ACHN (cell line): ENCODE results near the gene NBPF6.
"Not testable (repeated sequence)": the region's sequence is repeated elsewhere in the genome, so short reads cannot be mapped to it uniquely, and the experiment has no call there.

Source experiments
- DNase-seq: peaks from one replicate; pipeline ENCODE4 v3.0.0-alpha.2; 2015
- in situ Hi-C: cut with HindIII; loops from 2 replicates; pipeline ENCODE4 v1.10.0; 2017; ENCODE audit warnings: low sequenced_read_pairs, low pct_ligation_motif_present, low pct_unique_long_range_greater_than_20kb

NBPF6 gene

DNA sequence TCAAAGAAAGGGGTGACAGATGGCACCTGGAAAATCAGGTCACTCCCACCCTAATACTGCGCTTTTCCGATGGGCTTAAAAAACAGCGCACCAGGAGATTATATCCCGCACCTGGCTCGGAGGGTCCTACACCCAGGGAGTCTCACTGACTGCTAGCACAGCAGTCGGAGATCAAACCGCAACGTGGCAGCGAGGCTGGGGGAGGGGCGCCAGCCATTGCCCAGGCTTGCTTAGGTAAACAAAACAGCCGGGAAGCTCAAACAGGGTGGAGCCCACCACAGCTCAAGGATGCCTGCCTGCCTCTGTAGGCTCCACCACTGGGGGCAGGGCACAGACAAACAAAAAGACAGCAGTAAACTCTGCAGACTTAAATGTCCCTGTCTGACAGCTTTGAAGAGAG is 36.6 kb downstream of the NBPF6 start:
- DNase-seq, in situ Hi-C loops: not testable (repeated sequence)

DNA sequence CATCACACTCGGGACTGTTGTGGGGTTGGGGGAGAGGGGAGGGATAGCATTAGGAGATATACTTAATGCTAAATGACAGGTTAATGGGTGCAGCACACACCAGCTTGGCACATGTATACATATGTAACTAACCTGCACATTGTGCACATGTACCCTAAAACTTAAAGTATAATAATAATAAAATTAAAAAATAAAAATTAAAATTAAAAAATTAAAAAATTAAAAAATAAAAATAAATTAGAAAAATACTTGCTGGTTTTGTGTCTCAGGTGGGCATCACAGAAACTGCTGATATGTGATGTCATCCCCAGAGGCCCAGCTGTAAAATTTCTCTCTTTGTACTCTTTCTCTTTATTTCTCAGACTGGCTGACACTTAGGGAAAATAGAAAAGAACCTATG is 44.9 kb downstream of the NBPF6 start:
- in situ Hi-C loops, DNase-seq: not testable (repeated sequence)

DNA sequence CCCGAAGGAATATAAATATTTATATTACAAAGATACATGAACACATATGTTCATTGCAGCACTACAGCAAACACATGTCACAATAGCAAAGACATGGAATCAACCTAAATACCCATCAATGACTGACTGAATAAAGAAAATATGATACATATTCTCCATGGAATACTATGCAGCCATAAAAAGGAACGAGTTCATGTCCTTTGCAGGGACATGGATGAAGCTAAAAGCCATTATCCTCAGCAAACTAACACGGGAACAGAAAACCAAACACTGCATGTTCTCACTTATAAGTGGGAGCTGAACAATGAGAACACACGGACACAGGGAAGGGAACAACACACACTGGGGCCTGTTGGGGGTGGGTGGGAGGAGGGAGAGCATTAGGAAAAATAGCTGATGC is 46.7 kb downstream of the NBPF6 start:
- DNase-seq, in situ Hi-C loops: not testable (repeated sequence)

DNA sequence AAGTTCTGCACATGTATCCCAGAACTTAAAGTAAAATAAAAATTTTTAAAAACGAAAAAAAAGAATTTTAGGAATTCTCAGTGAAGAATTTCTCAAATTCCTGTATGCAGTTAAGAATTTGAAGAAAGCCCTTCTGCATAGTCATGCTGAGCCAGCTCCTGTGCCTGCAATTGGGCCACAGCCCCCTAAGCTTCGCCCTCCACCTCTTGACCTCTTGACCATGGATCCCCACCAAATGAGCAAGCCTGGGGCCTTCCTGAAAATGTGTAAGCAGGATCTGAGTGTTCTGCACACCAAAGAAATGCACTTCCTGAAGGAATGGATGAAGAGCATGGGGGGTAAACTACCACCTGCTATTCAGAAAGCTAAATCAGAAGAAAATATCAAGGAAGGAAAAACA is 52.0 kb downstream of the NBPF6 start:
- in situ Hi-C loops, result no loop called here
- DNase-seq, result no peak

DNA sequence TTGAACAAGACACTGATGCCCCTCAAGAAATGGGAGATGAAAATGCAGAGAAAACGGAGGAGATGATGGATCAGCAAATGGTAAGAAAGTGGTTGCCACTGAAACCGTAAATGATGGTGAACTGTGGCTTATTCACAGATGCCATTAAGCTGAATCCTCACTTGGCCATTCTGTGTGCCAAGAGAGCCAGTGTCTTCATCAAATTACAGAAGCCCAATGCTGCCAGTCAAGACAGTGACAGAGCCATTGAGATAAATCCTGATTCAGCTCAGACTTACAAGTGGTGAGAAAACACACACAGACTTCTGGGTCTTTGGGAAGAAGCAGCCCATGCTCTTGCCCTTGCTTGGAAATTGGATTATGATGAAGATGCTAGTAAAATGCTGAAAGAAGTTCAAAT is 52.5 kb downstream of the NBPF6 start:
- peak; percentile 49 for DNase-seq
- in situ Hi-C loops, result no loop called here

DNA sequence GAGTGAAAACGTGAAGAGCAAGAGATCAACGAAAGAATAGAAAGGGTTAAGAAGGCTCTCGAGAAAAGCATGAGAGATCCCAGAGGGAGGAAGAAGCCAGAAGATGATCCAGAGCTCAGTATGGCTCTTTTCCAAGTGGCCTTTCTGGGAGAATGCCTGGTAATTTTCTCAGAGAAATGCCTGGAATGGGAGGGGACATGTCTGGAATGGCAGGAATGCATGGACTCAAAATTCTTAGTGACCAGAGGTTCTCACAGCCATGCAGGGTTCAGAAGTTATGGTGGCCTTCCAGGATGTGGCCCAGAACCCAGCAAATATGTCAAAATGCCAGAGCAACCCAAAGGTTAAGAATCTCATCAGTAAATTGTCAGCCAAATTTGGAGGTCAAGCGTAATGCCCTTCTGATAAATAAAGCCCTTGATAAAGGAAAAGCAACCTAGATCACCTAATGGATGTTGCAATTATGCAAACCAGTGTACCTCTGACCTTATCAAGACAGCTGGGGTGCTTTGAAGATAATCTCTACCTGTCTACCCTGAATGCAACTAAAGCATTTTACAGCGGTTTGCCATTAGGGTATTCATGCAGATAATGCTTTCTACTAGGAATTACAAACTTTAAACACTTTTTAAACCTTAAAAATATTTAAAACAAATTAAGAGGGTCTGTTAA is 53.1 kb downstream of the NBPF6 start:
- peak; percentile 88 for DNase-seq
- in situ Hi-C loops, result no loop called here

DNA sequence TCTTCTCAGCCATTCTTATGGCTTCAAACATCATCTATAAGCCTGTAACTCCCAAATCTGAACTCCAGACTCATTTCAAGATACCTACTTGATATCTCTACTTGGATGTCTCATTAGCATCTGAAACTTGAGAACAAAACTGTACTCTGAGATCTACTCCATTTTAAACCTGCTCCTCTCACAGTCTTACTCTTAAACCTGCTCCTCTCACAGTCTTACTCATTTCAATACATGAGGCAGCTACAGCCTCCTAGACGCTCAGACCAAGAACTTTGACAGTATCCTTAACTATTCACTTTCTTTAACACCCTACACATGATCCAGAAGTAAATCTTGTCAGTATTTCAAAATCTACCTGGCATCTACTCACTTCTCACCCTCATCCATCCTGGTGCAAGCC is 54.3 kb downstream of the NBPF6 start:
- no peak for DNase-seq
- in situ Hi-C loops, result no loop called here

DNA sequence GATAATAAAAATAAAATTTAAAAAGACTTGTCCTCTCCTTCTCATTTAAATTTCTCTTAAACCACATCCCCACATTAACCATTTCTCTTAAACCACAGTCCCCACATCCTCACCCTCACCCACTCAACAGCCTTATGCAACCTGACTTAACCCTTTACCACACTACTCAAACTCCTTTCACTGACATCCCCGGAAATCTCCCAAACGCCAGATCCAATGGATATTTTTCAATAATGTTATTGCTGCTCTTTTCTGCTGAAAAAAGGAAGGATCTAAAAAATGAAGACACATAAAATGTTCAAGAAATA is 55.6 kb downstream of the NBPF6 start:
- no peak for DNase-seq
- in situ Hi-C loops, result no loop called here

DNA sequence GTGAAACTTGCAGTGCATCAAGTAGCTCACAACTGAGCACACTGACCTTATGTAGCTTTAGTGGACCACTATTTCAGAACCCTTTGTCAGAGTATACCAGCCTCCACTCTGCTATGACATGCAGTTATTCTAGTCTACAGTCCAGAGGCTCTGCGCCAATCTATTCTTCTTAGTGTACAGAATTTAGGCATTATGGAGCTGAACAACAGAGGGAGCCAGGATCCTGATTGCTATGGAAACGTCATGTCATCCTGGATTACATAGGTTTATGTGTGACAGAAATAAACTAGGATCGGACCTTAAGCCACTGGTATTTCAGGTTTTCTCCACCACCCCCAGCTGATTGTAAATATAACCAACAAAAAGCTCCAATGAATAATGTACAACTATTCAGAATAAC is 61.6 kb downstream of the NBPF6 start:
- in situ Hi-C loops, result no loop called here
- DNase-seq, result no peak

DNA sequence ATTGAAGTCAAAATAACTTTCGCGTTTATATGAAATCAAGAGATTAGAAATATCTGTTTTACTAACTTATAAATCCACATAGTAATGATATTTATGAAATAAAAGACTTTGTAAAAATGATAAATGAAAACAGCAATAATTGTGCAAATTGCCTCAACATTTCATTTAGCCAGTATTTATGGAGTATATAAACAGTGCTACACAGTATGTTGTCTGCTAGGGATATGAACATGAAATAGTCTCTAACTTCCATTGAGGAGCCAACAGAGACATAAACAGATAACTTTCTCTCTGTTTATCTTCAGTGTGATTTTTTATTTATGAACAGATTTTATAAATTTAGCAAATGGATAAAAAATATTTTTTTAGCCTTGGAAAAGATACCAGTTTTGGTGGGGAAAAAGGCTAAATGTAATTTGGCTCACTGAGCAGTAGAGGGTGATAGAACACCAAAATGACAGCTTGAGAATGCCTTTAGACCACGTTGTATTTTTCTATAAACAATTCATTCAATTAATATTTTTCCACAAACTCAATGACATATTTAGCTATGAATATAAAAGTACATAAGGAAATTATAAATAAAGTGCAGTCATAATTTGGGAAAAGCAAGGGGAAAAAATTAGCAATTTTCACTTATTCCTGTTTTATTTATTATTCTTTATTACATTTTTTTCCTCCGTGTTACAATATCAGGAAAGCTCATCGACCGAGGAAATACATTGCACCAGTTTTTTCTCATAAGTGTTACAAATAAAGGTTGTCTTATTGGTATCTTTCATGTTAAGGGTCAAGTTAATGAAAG is 62.3 kb downstream of the NBPF6 start:
- peak; percentile 37 for DNase-seq
- in situ Hi-C loops, result no loop called here

DNA sequence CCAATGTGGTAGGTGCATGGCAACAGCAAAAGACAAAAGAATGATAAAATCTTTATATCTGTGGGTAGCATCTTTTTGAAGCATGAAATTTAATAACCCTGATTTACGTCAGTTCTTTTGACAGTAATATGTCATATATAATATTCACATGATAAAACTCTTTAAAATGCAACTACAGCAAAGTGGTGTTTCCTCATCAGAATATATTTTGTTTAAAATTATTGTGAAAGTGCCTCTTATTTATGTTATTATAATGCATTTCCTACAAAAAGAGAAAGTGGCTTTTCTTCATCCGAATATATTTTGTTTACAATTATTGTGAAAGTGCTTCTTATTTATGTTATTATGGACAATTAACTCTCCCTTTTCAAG is 62.9 kb downstream of the NBPF6 start:
- in situ Hi-C loops, result no loop called here
- DNase-seq, result no peak

DNA sequence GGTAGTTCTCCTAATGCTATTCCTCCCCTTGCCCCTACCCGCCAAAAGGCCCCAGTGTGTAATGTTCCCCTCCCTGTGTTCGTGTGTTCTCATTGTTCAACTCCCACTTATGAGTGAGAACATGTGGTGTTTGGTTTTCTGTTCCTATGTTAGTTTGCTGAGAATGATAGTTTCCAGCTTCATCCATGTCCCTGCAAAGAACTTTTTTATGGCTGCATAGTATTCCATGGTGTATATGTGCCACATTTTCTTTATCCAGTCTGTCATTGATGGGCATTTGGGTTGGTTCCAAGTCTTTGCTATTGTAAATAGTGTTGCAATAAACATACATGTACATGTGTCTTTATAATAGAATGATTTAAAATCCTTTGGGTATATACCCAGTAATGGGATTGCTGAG is 63.8 kb downstream of the NBPF6 start:
- in situ Hi-C loops, DNase-seq: not testable (repeated sequence)

DNA sequence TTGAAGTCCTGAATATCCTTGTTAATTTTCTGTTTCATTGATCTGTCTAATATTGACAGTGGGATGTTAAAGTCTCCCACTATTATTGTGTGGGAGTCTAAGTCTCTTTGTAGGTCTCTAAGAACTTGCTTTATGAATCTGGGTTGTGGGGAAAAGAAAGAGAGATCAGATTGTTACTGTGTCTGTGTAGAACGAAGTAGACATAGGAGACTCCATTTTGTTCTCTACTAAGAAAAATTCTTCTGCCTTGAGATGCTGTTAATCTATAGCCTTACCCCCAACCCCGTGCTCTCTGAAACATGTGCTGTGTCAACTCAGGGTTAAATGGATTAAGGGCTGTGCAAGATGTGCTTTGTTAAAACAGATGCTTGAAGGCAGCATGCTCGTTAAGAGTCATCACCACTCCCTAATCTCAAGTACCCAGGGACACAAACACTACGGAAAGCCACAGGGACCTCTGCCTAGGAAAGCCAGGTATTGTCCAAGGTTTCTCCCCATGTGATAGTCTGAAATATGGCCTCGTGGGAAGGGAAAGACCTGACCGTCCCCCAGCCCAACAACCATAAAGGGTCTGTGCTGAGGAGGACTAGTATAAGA is 67.3 kb downstream of the NBPF6 start:
- DNase-seq, in situ Hi-C loops: not testable (repeated sequence)
